ENCODE measurements around the gene FOXN1.

The FOXN1 gene

GRCh38 chr17:28472871-28473497 lies 33.2 kb upstream of the FOXN1 start:
- H3K4me1 Mint-ChIP-seq = peaks cover 32% of the 10 kb centered on the region
- CTCF ChIA-PET = interaction anchor here (0.9 kb wide), 1 partner anchor 13 kb away, joined by 3 read pairs; no protein-coding TSS in a partner anchor

DNA sequence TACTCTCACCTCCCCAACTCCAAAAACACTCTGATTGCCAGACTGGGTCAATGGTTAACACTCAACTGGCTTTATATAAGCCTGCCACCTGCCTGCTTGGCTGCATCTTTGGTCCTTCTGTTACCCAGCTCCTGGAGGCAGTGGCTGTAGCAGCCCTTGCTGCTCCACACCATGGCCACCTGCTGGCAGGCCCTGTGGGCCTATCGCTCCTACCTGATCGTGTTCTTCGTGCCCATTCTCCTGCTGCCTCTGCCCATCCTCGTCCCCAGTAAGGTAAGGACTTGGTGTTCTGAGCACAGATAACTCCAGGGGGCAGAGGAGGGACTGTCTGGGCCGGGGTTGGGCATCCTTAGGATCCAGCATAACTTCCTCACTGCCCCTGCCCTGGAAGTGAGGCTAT lies 32.6 kb upstream of the FOXN1 start, which contains the start of gene SLC13A2:
TSS of gene SLC13A2 (plus strand) at position 103 of the 400 bp plus-strand sequence. CDS start at position 172, 69 bp downstream.
- no peak within 1 kb of the TSS for H3K27ac Mint-ChIP-seq
- DNase-seq = no peak
- peaks cover 29% of the 10 kb centered on the region for H3K4me1 Mint-ChIP-seq
- no peaks in the 10 kb centered on the region for H3K36me3 Mint-ChIP-seq
- no peaks in the 10 kb centered on the region for H3K27me3 Mint-ChIP-seq
- no peaks in the 10 kb centered on the region for H3K9me3 Mint-ChIP-seq
- CTCF ChIA-PET = no interaction called here
- H3K4me3 Mint-ChIP-seq = no peak within 1 kb of the TSS

More at GRCh38 chr17:28472871-28473497, 33.2 kb upstream of the FOXN1 start:
- Mint-ChIP-seq H3K27me3 (no peaks in the 10 kb centered on the region), H3K27ac (no peak overlapping the region), H3K36me3 (no peaks in the 10 kb centered on the region), H3K4me3 (no peak overlapping the region), H3K9me3 (no peaks in the 10 kb centered on the region)
- no peak for DNase-seq

- H3K4me1 Mint-ChIP-seq = peaks cover 23% of the 10 kb centered on the region
- H3K9me3 Mint-ChIP-seq = no peaks in the 10 kb centered on the region
- no peaks in the 10 kb centered on the region for H3K27me3 Mint-ChIP-seq
- H3K4me3 Mint-ChIP-seq = no peak overlapping the region
- DNase-seq = no peak
- H3K27ac Mint-ChIP-seq = no peak overlapping the region
- CTCF ChIA-PET = no interaction called here
- no peaks in the 10 kb centered on the region for H3K36me3 Mint-ChIP-seq
Observed at GRCh38 chr17:28474111-28474531, 32.0 kb upstream of the FOXN1 start.

GRCh38 chr17:28475151-28475900 lies 30.8 kb upstream of the FOXN1 start:
- Mint-ChIP-seq H3K4me3 (no peak overlapping the region), H3K27ac (peak overlapping the region; percentile 24)

DNA sequence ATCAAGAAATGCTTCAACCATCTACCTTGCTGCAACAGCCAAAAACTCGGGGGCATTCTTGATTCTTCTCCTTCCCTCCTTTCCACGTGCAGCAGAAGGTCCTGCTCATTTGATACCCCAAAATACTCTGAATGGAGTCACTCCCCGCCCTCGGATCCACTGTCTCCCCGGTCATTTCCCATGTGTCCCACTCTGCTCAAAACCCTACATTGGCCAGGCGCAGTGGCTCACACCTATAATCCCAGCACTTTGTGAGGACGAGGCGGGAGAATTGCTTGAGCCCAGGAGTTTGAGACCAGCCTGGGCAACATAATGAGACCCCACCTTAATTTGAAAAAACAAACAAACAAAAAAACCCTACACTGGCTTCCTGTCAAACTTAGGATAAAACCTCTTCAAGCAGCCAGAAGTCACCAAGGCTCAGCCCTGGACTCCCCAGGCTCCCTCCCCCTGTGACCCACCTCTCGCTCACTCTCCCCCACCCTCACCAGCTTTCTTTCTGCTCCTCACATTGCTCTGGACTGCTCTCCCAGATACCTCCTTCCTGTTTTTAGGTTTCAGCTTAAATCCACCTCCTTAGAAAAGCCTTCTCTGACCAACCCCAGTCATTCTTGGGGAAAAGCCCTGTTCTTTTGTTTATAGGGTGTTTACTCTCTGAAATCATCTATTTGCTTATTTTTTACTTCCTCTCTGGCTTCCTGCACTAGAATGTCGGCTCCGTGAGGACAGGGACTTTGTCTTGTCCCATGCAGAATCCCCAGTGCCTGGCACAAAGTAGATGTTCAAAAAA lies 29.9 kb upstream of the FOXN1 start:
- Mint-ChIP-seq H3K9me3 (no peaks in the 10 kb centered on the region), H3K36me3 (no peaks in the 10 kb centered on the region), H3K4me1 (peaks cover 17% of the 10 kb centered on the region), H3K27ac (no peak overlapping the region), H3K27me3 (no peaks in the 10 kb centered on the region), H3K4me3 (no peak overlapping the region)
- DNase-seq = no peak
- CTCF ChIA-PET = no interaction called here

More at GRCh38 chr17:28475151-28475900, 30.8 kb upstream of the FOXN1 start:
- H3K9me3 Mint-ChIP-seq = no peaks in the 10 kb centered on the region
- H3K36me3 Mint-ChIP-seq = no peaks in the 10 kb centered on the region
- H3K4me1 Mint-ChIP-seq = peaks cover 17% of the 10 kb centered on the region
- DNase-seq = no peak
- CTCF ChIA-PET = no interaction called here
- no peaks in the 10 kb centered on the region for H3K27me3 Mint-ChIP-seq

GRCh38 chr17:28477928-28478327 lies 28.2 kb upstream of the FOXN1 start:
- H3K36me3 Mint-ChIP-seq = no peaks in the 10 kb centered on the region
- H3K4me3 Mint-ChIP-seq = no peak overlapping the region
- no peak overlapping the region for H3K27ac Mint-ChIP-seq
- no peak for DNase-seq
- peaks cover 4% of the 10 kb centered on the region for H3K27me3 Mint-ChIP-seq
- H3K4me1 Mint-ChIP-seq = peaks cover 17% of the 10 kb centered on the region
- CTCF ChIA-PET = no interaction called here
- H3K9me3 Mint-ChIP-seq = no peaks in the 10 kb centered on the region

- peaks cover 17% of the 10 kb centered on the region for H3K4me1 Mint-ChIP-seq
- peaks cover 6% of the 10 kb centered on the region for H3K27me3 Mint-ChIP-seq
- H3K36me3 Mint-ChIP-seq = no peaks in the 10 kb centered on the region
- H3K27ac Mint-ChIP-seq = no peak overlapping the region
- no peak for DNase-seq
- no peaks in the 10 kb centered on the region for H3K9me3 Mint-ChIP-seq
- no peak overlapping the region for H3K4me3 Mint-ChIP-seq
- CTCF ChIA-PET = no interaction called here
Observed at GRCh38 chr17:28478712-28479615, 27.2 kb upstream of the FOXN1 start.

GRCh38 chr17:28480278-28480677 lies 25.9 kb upstream of the FOXN1 start:
- Mint-ChIP-seq H3K4me3 (no peak overlapping the region), H3K4me1 (peaks cover 19% of the 10 kb centered on the region), H3K27ac (no peak overlapping the region), H3K36me3 (no peaks in the 10 kb centered on the region), H3K27me3 (peaks cover 13% of the 10 kb centered on the region), H3K9me3 (no peaks in the 10 kb centered on the region)
- CTCF ChIA-PET = no interaction called here
- DNase-seq = no peak

DNA sequence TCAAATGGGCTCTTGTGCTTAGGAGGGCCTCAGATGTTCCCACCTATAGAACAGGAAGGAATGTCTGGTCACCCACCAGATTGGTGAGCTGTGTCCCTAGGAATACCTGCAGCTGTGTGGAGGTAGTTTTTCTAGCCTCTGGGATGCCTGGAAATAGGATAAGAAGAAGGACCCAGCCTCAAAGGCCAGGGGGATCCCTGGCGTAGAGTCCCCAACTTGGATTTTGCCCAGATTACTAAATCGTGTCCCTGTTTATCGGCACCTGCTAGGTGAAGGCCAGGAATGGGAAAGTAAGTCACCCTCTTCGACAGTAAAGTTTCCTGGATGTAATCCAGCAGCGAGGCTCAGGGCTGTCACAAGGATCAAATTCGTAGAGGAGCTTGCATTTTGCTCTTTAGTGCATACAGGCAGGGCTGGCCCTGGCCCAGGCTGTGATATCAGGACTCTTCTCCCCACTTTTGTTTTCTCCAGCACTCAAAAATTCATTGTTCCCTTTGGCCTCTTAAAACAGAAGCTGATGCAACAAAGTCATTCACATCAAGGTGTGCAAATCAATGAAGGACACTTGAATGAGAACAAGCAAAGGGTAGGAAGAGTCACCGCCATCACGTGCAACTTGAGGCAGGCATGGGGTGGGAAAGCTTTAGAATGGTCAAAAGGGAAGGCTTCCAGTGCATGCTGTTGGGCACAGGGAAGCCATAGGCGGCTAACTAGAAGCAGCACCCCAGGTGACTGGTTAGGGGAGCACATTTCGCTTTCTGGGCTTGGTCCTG lies 25.2 kb upstream of the FOXN1 start:
- Mint-ChIP-seq H3K27ac (no peak overlapping the region), H3K27me3 (peaks cover 13% of the 10 kb centered on the region), H3K36me3 (no peaks in the 10 kb centered on the region), H3K4me3 (no peak overlapping the region), H3K4me1 (peaks cover 11% of the 10 kb centered on the region), H3K9me3 (no peaks in the 10 kb centered on the region)
- DNase-seq = no peak
- CTCF ChIA-PET = no interaction called here

GRCh38 chr17:28482551-28483199 lies 23.5 kb upstream of the FOXN1 start:
- H3K4me3 Mint-ChIP-seq = no peak overlapping the region
- DNase-seq = no peak
- H3K36me3 Mint-ChIP-seq = no peaks in the 10 kb centered on the region
- no peak overlapping the region for H3K27ac Mint-ChIP-seq
- H3K27me3 Mint-ChIP-seq = peaks cover 13% of the 10 kb centered on the region
- no peaks in the 10 kb centered on the region for H3K9me3 Mint-ChIP-seq
- CTCF ChIA-PET = interaction anchor here (1.6 kb wide), 1 partner anchor 58 kb away, joined by 4 read pairs; no protein-coding TSS in a partner anchor
- H3K4me1 Mint-ChIP-seq = peaks cover 6% of the 10 kb centered on the region

DNA sequence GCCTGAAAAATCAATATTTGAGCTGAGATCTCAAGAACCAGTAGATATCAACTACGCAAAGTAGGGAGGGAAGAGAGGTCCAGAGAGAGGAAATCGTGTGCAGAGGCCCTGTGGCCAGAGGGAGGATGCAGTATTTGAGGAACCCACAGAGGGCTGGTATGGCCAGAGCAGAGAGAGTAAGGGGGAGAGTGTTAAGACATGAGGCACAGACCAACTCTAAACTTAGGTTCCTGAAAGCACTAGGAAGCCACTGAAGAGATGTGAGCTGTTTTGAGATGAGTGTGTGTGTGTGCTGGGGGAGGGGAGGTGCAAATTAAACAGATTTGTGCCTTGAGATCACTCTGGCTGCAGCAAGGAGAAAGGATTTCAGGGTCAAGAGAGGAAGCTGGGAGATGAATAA lies 21.9 kb upstream of the FOXN1 start:
- Mint-ChIP-seq H3K4me1 (peaks cover 6% of the 10 kb centered on the region), H3K27ac (no peak overlapping the region), H3K36me3 (no peaks in the 10 kb centered on the region), H3K27me3 (peaks cover 13% of the 10 kb centered on the region), H3K4me3 (no peak overlapping the region), H3K9me3 (no peaks in the 10 kb centered on the region)
- CTCF ChIA-PET = interaction anchor here (1.1 to 1.6 kb wide), 4 partner anchors 9 to 68 kb away, joined by 3 to 7 read pairs (median 4); no protein-coding TSS in a partner anchor
- DNase-seq = no peak

- Mint-ChIP-seq H3K27me3 (peaks cover 13% of the 10 kb centered on the region), H3K9me3 (no peaks in the 10 kb centered on the region), H3K4me3 (no peak overlapping the region), H3K36me3 (no peaks in the 10 kb centered on the region), H3K4me1 (peaks cover 6% of the 10 kb centered on the region), H3K27ac (no peak overlapping the region)
- CTCF ChIA-PET = interaction anchor here (1.6 kb wide), 2 partner anchors 8 to 10 kb away, joined by 5 to 7 read pairs; no protein-coding TSS in a partner anchor
- no peak for DNase-seq
Observed at GRCh38 chr17:28485049-28485448, 21.1 kb upstream of the FOXN1 start.
